ENCODE data around the gene DRD5.
"Not testable (repeated sequence)": the region's sequence is repeated elsewhere in the genome, so short reads cannot be mapped to it uniquely, and the experiment has no call there.

DNA sequence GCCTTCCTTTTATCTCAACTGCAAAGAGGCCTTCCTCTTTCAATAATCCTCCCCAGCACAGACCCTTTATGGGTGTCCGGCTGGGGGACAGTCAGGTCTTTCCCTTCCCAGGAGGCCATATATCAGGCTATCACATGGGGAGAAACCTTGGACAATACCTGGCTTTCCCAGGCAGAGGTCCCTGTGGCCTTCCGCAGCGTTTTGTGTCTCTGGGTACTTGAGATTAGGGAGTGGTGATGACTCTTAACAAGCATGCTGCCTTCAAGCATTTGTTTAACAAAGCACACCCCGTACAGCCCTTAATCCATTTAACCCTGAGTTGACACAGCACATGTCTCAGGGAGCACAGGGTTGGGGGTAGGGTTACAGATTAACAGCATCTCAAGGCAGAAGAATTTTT, 49.2 kb upstream of the DRD5 start:
- TF ChIP-seq, protein P1, sequence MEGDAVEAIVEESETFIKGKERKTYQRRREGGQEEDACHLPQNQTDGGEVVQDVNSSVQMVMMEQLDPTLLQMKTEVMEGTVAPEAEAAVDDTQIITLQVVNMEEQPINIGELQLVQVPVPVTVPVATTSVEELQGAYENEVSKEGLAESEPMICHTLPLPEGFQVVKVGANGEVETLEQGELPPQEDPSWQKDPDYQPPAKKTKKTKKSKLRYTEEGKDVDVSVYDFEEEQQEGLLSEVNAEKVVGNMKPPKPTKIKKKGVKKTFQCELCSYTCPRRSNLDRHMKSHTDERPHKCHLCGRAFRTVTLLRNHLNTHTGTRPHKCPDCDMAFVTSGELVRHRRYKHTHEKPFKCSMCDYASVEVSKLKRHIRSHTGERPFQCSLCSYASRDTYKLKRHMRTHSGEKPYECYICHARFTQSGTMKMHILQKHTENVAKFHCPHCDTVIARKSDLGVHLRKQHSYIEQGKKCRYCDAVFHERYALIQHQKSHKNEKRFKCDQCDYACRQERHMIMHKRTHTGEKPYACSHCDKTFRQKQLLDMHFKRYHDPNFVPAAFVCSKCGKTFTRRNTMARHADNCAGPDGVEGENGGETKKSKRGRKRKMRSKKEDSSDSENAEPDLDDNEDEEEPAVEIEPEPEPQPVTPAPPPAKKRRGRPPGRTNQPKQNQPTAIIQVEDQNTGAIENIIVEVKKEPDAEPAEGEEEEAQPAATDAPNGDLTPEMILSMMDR (IDR thresholded peaks at IDR 0.05; ENCODE audit: extremely low read depth in 1 of 2, insufficient read depth in 1 of 2, low read depth in 1 of 2, low read length in 2 of 2), result not testable (repeated sequence)
- not testable (repeated sequence) for TF ChIP-seq EZH2 (IDR thresholded peaks at IDR 0.05; ENCODE audit: borderline replicate concordance, low read depth, low read length, severe bottlenecking); POLR2A (IDR thresholded peaks at IDR 0.05; ENCODE audit: low read depth, low read length); JUN (IDR thresholded peaks at IDR 0.05; ENCODE audit: borderline replicate concordance, insufficient read depth, insufficient read length, low read depth); POLR2AphosphoS5 (IDR thresholded peaks at IDR 0.05; ENCODE audit: insufficient read depth, low read depth, low read length); MYC (IDR thresholded peaks at IDR 0.05; ENCODE audit: low read depth, low read length); GATA2 (IDR thresholded peaks at IDR 0.05; ENCODE audit: insufficient read depth, insufficient read length, low read depth, low read length); FOS (IDR thresholded peaks at IDR 0.05; ENCODE audit: borderline replicate concordance, insufficient read depth, low read length)
- TF ChIP-seq, protein P2, sequence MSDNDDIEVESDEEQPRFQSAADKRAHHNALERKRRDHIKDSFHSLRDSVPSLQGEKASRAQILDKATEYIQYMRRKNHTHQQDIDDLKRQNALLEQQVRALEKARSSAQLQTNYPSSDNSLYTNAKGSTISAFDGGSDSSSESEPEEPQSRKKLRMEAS (IDR thresholded peaks at IDR 0.05; ENCODE audit: insufficient read depth, insufficient read length), result not testable (repeated sequence)

Data from endothelial cell of umbilical vein (primary cell).